Mesendoderm (in vitro differentiated cells): ENCODE measurements around the gene SRF.

Experiments used
- DNase-seq: peaks from one replicate; pipeline ENCODE4 v3.0.0; 2013
- H2AK5ac ChIP-seq: 2 replicates; pipeline ENCODE4 v1.6.1; 2013; ENCODE audit warnings: low read length, inconsistent platforms
- H2BK120ac ChIP-seq: 2 replicates; pipeline ENCODE4 v1.6.1; 2013; ENCODE audit warnings: low read depth, mild to moderate bottlenecking, low read length, moderate library complexity, mixed read lengths
- H2BK15ac ChIP-seq: replicated peaks from 2 replicates; pipeline ENCODE4 v1.6.1; 2013; ENCODE audit warnings: low read depth, mild to moderate bottlenecking, moderate library complexity
- H2BK5ac ChIP-seq: 2 replicates; pipeline ENCODE4 v1.6.1; 2013; ENCODE audit warnings: low read length, inconsistent platforms
- H3K18ac ChIP-seq: 2 replicates; pipeline ENCODE4 v1.6.1; 2013; ENCODE audit warnings: mild to moderate bottlenecking, low read length, mixed read lengths
- H3K23ac ChIP-seq: one replicate; pipeline ENCODE4 v1.6.1; 2013; ENCODE audit warnings: low read length
- H3K27ac ChIP-seq: 2 replicates; pipeline ENCODE4 v1.5.1; 2013; ENCODE audit warnings: low read depth, mild to moderate bottlenecking, inconsistent platforms, low read length, moderate library complexity
- H3K27me3 ChIP-seq: 2 replicates; pipeline ENCODE4 v1.6.1; 2013; ENCODE audit warnings: low read length, control low read depth, mild to moderate bottlenecking, inconsistent platforms; ENCODE audit not compliant: insufficient read depth, poor library complexity
- H3K36me3 ChIP-seq: 2 replicates; pipeline ENCODE4 v1.6.1; 2013; ENCODE audit warnings: low read length, inconsistent platforms; ENCODE audit not compliant: control insufficient read depth, insufficient read depth
- H3K4ac ChIP-seq: one replicate; pipeline ENCODE4 v1.6.1; 2013; ENCODE audit warnings: low read depth, mild to moderate bottlenecking, low read length, moderate library complexity
- H3K4me1 ChIP-seq: 2 replicates; pipeline ENCODE4 v1.6.1; 2013; ENCODE audit warnings: low read depth, low read length, inconsistent platforms; ENCODE audit not compliant: control insufficient read depth
- H3K4me2 ChIP-seq: 2 replicates; pipeline ENCODE4 v1.6.1; 2013; ENCODE audit warnings: low read length
- H3K4me3 ChIP-seq: 2 replicates; pipeline ENCODE4 v1.5.1; 2013; ENCODE audit warnings: mild to moderate bottlenecking, low read length
- H3K56ac ChIP-seq: one replicate; pipeline ENCODE4 v1.6.1; 2013; ENCODE audit warnings: low read length
- H3K79me1 ChIP-seq: 2 replicates; pipeline ENCODE4 v1.6.1; 2013; ENCODE audit warnings: low read length, inconsistent platforms
- H3K79me2 ChIP-seq: 2 replicates; pipeline ENCODE4 v1.6.1; 2013; ENCODE audit warnings: mild to moderate bottlenecking, low read length; ENCODE audit not compliant: control insufficient read depth, insufficient read depth
- H3K9ac ChIP-seq: 2 replicates; pipeline ENCODE4 v1.6.1; 2013; ENCODE audit warnings: low read length, inconsistent platforms
- H4K5ac ChIP-seq: one replicate; pipeline ENCODE4 v1.6.1; 2013; ENCODE audit warnings: low read length
- H4K8ac ChIP-seq: one replicate; pipeline ENCODE4 v1.6.1; 2013; ENCODE audit warnings: low read depth, mild to moderate bottlenecking, control low read depth, low read length, moderate library complexity
- WGBS: extraction: QIAGEN DNeasy Blood & Tissue Kit; methylation state at CpG from one replicate; pipeline ENCODE4 v1.1.7; 2013; ENCODE audit warnings: low lambda C conversion rate, missing lambda C conversion rate; ENCODE audit not compliant: insufficient coverage; ENCODE audit errors: extremely low coverage; 5-methylcytosine and 5-hydroxymethylcytosine counted together

SRF gene

DNA sequence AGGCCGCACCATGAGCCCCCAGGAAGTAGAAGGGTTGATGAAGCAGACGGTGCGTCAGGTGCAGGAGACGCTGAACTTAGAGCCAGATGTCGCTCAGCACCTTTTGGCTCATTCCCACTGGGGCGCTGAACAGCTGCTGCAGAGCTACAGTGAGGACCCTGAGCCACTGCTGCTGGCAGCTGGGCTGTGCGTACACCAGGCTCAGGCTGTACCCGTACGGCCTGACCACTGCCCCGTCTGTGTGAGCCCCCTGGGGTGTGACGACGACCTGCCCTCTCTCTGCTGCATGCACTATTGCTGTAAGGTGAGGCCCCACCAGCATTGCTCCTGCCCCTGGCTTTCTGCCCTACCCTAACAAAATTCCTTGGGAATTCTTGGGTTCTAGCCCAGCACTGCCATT lies 45.1 kb downstream of the SRF start:
- Histone ChIP-seq H2BK120ac (no peak overlapping the region), H3K4me1 (no peaks in the 10 kb centered on the region), H4K5ac (no peak overlapping the region), H3K79me2 (no peaks in the 10 kb centered on the region), H3K36me3 (no peaks in the 10 kb centered on the region), H3K56ac (no peak overlapping the region), H4K8ac (no peak overlapping the region), H3K18ac (no peak overlapping the region), H2AK5ac (no peak overlapping the region), H3K79me1 (no peaks in the 10 kb centered on the region), H3K4ac (no peak overlapping the region), H3K27me3 (no peaks in the 10 kb centered on the region), H3K4me2 (no peak overlapping the region), H2BK5ac (no peak overlapping the region), H3K9ac (no peak overlapping the region), H3K23ac (no peak overlapping the region), H3K4me3 (no peak overlapping the region), H3K27ac (no peak overlapping the region), H2BK15ac (no peak overlapping the region)
- whole genome bisulfite sequencing = no CpG with 5 or more reads among the region's 12 CpGs
- DNase-seq = no peak

DNA sequence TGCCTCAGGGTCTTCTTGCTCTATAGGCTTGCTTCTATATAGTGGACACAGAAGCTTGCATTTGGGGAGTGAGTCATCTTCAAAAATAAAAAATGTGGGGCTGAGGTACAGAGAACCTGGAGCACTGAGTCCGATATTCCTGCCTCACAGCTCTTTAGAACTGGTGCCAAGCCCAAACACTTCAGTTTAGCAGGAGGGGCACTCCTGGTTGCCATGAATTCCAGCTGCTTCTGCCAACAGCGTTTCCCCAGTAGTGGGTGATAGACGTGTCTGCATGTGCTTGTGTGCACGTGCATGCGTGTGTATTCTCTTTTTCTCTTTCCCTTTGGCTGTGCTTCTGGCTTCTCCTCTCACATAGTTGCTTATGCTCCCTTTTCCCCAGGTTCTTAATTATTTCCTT lies 46.3 kb downstream of the SRF start:
- Histone ChIP-seq H3K4me1 (no peaks in the 10 kb centered on the region), H3K4ac (no peak overlapping the region), H2BK15ac (no peak overlapping the region), H2BK120ac (no peak overlapping the region), H4K8ac (no peak overlapping the region), H3K36me3 (no peaks in the 10 kb centered on the region), H3K27ac (no peak overlapping the region), H3K23ac (no peak overlapping the region), H3K56ac (no peak overlapping the region), H3K27me3 (no peaks in the 10 kb centered on the region), H3K79me2 (no peaks in the 10 kb centered on the region), H3K9ac (no peak overlapping the region), H2BK5ac (no peak overlapping the region), H3K4me3 (no peak overlapping the region), H3K18ac (no peak overlapping the region), H2AK5ac (no peak overlapping the region), H3K79me1 (no peaks in the 10 kb centered on the region), H4K5ac (no peak overlapping the region), H3K4me2 (no peak overlapping the region)
- no peak for DNase-seq
- no CpG with 5 or more reads among the region's 5 CpGs for WGBS

DNA sequence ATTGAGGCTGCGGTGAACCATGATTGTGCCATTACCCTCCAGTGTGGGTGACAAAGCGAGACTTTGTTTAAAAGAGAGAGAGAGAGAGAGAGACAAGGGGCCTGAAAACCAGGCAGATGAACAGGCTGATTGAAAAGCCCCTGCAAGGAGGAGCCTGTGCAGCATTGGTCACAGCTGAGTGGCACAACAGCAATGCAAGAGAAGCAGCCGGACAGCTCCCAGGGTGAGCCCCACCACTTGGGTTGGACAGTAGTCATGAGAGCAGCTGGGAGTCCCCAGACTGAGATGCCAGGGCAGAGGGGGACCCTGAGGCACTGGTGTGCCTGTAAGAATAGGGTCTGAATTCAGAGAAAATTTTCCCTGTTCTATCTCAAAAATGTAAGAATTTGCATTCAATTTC lies 48.0 kb downstream of the SRF start:
- Histone ChIP-seq H2AK5ac (no peak overlapping the region), H3K27ac (no peak overlapping the region), H3K4ac (no peak overlapping the region), H3K79me2 (no peaks in the 10 kb centered on the region), H3K4me2 (no peak overlapping the region), H2BK120ac (no peak overlapping the region), H3K18ac (no peak overlapping the region), H3K9ac (no peak overlapping the region), H3K27me3 (no peaks in the 10 kb centered on the region), H3K4me3 (no peak overlapping the region), H3K36me3 (no peaks in the 10 kb centered on the region), H3K4me1 (no peaks in the 10 kb centered on the region), H3K56ac (no peak overlapping the region), H4K8ac (no peak overlapping the region), H2BK15ac (no peak overlapping the region), H3K79me1 (no peaks in the 10 kb centered on the region), H3K23ac (no peak overlapping the region), H2BK5ac (no peak overlapping the region), H4K5ac (no peak overlapping the region)
- WGBS = no CpG with 5 or more reads among the region's 3 CpGs
- DNase-seq = no peak

DNA sequence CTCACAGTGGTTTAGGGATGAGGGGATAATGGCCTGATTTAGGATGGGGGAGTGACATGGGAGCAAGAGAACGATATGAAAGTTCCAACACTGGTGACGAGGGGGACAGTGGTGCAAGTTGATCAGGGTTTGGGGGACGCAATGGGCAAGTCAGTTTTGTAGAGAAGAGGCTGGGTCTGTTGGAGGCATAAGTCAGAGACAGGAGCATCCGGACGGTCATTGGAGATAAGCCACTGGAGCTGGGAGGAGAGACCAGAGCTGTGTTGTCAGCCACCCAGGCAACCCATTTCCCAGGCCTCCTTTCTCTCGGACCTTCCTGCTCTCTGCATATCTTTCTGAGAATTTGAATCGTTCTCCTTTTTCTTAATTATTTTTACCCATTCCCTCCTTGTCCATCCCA lies 48.7 kb downstream of the SRF start:
- no peak overlapping the region for H3K4ac ChIP-seq
- no CpG with 5 or more reads among the region's 7 CpGs for WGBS
- no peak overlapping the region for H2BK15ac ChIP-seq
- no peaks in the 10 kb centered on the region for H3K4me1 ChIP-seq
- H2BK5ac ChIP-seq = no peak overlapping the region
- no peak overlapping the region for H3K23ac ChIP-seq
- H3K79me1 ChIP-seq = no peaks in the 10 kb centered on the region
- no peak overlapping the region for H2AK5ac ChIP-seq
- no peaks in the 10 kb centered on the region for H3K79me2 ChIP-seq
- H3K9ac ChIP-seq = no peak overlapping the region
- no peak overlapping the region for H3K4me3 ChIP-seq
- no peak overlapping the region for H4K8ac ChIP-seq
- H3K27ac ChIP-seq = no peak overlapping the region
- no peak overlapping the region for H3K56ac ChIP-seq
- no peak overlapping the region for H2BK120ac ChIP-seq
- no peaks in the 10 kb centered on the region for H3K36me3 ChIP-seq
- H4K5ac ChIP-seq = no peak overlapping the region
- no peak for DNase-seq
- H3K27me3 ChIP-seq = no peaks in the 10 kb centered on the region
- no peak overlapping the region for H3K4me2 ChIP-seq
- H3K18ac ChIP-seq = no peak overlapping the region

DNA sequence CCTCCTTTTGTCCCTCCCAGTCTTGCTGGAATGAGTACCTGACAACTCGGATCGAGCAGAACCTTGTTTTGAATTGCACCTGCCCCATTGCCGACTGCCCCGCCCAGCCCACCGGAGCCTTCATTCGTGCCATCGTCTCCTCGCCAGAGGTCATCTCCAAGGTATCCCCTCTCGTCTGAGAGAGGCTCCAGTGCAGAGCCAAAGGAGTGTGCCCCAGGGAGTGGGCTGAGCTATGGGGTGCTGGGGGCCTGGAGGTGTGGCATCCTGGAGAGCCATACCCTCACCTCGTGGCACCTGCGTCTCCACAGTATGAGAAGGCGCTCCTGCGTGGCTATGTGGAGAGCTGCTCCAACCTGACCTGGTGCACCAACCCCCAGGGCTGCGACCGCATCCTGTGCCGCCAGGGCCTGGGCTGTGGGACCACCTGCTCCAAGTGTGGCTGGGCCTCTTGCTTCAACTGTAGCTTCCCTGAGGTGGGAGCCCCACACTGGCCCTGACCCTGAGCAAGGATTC lies 49.4 kb downstream of the SRF start:
- Histone ChIP-seq H2BK15ac (no peak overlapping the region), H2BK120ac (no peak overlapping the region), H2AK5ac (no peak overlapping the region), H4K5ac (no peak overlapping the region), H3K79me1 (no peaks in the 10 kb centered on the region), H3K27ac (no peak overlapping the region), H3K79me2 (no peaks in the 10 kb centered on the region), H3K56ac (no peak overlapping the region), H3K36me3 (no peaks in the 10 kb centered on the region), H3K4me2 (no peak overlapping the region), H3K9ac (no peak overlapping the region), H3K4ac (no peak overlapping the region), H4K8ac (no peak overlapping the region), H3K4me3 (no peak overlapping the region), H3K27me3 (no peaks in the 10 kb centered on the region), H3K18ac (no peak overlapping the region), H3K23ac (no peak overlapping the region), H2BK5ac (no peak overlapping the region), H3K4me1 (no peaks in the 10 kb centered on the region)
- no peak for DNase-seq
- no CpG with 5 or more reads among the region's 16 CpGs for WGBS
